ENCODE results near the gene SRRM3.
"Not testable (repeated sequence)": the region's sequence is repeated elsewhere in the genome, so short reads cannot be mapped to it uniquely, and the experiment has no call there.

Gene SRRM3

DNA sequence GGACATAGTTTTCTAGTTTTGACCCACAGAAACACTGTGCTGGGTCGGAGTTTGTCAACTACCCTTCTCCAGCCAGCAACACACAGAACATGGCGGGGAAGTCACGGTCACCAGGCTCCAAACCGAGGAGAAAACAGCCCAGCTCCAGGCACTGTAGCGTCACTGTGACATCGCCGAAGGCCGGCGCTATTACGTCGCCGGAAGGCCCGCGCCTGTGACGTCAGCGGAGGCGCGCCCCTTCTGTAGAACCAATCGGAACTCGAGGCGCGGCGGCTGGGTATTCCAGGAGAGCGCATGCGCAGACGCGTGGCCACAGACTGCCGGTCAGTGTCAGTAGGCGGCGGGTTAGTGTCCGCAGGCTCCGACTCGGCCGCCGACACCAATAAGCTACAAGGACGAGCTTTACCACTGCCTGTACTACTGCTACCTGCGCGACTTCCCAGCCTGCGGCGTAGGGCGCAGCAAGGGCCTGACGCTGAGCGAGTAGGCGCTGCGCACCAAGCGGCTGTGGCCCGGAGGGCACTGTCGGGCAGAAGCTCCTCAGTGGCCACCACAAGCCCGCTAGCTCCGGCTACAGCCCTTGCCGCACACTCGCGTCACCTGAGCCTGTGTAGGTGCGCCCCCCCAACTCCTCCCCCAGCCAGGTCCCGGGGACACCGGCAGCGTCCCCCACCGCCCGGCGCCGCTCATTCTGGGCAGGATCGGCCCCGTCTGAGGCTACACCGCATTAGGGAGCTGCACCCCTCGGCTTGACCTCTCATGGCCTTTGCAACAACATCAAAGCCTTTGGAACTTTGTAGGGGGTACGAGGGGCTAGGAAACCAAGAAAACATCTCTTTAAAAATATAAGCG is 35.1 kb upstream of the SRRM3 start:
- Histone ChIP-seq H3K9me3 (ENCODE audit: insufficient read depth, low read length) (no peaks in the 10 kb centered on the region), H3K4me1 (ENCODE audit: low read length) (0 out of 2 replicates have a peak, but pooled peaks cover 4% of the 10 kb centered on the region), H3K27ac (ENCODE audit: low read length) (peak overlapping the region; percentile 28; the same call in 1 of the 2 replicates), H2AFZ (ENCODE audit: low read depth, low read length) (peak overlapping the region; percentile 97), H3K4me3 (ENCODE audit: low read length) (peak overlapping the region; percentile 93), H3K4me2 (ENCODE audit: low read length) (peak overlapping the region; percentile 74), H3K27me3 (ENCODE audit: low read depth, low read length) (no peaks in the 10 kb centered on the region), H3K9ac (ENCODE audit: low read length) (peak overlapping the region; percentile 74), H3K36me3 (replicated peaks; ENCODE audit: low read depth, low read length) (no peaks in the 10 kb centered on the region), H4K20me1 (ENCODE audit: insufficient read depth, low read length) (no peaks in the 10 kb centered on the region), H3K79me2 (ENCODE audit: low read length) (no peaks in the 10 kb centered on the region)
- no peak for TF ChIP-seq EZH2phosphoT487 (IDR thresholded peaks at IDR 0.05; ENCODE audit: low read depth)
- TF ChIP-seq, protein P1, sequence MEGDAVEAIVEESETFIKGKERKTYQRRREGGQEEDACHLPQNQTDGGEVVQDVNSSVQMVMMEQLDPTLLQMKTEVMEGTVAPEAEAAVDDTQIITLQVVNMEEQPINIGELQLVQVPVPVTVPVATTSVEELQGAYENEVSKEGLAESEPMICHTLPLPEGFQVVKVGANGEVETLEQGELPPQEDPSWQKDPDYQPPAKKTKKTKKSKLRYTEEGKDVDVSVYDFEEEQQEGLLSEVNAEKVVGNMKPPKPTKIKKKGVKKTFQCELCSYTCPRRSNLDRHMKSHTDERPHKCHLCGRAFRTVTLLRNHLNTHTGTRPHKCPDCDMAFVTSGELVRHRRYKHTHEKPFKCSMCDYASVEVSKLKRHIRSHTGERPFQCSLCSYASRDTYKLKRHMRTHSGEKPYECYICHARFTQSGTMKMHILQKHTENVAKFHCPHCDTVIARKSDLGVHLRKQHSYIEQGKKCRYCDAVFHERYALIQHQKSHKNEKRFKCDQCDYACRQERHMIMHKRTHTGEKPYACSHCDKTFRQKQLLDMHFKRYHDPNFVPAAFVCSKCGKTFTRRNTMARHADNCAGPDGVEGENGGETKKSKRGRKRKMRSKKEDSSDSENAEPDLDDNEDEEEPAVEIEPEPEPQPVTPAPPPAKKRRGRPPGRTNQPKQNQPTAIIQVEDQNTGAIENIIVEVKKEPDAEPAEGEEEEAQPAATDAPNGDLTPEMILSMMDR (IDR thresholded peaks at IDR 0.05; ENCODE audit: low read depth, low read length): no peak

GRCh38 chr7:76173566-76174205 is 28.0 kb upstream of the SRRM3 start:
- no peaks in the 10 kb centered on the region for H3K9me3 ChIP-seq (ENCODE audit: insufficient read depth, low read length)
- no peaks in the 10 kb centered on the region for H4K20me1 ChIP-seq (ENCODE audit: insufficient read depth, low read length)
- H3K27ac ChIP-seq (ENCODE audit: low read length): no peak overlapping the region
- no peaks in the 10 kb centered on the region for H3K27me3 ChIP-seq (ENCODE audit: low read depth, low read length)
- H3K36me3 ChIP-seq (replicated peaks; ENCODE audit: low read depth, low read length): no peaks in the 10 kb centered on the region
- no peak for TF ChIP-seq EZH2phosphoT487 (IDR thresholded peaks at IDR 0.05; ENCODE audit: low read depth)
- TF ChIP-seq, protein P1 (IDR thresholded peaks at IDR 0.05; ENCODE audit: low read depth, low read length): no peak
- no peak overlapping the region for H3K9ac ChIP-seq (ENCODE audit: low read length)
- H3K4me1 ChIP-seq (ENCODE audit: low read length): 0 out of 2 replicates have a peak, but pooled peaks cover 3% of the 10 kb centered on the region
- no peak overlapping the region for H2AFZ ChIP-seq (ENCODE audit: low read depth, low read length)
- H3K79me2 ChIP-seq (ENCODE audit: low read length): no peaks in the 10 kb centered on the region
- H3K4me2 ChIP-seq (ENCODE audit: low read length): no peak overlapping the region
- H3K4me3 ChIP-seq (ENCODE audit: low read length): no peak overlapping the region

DNA sequence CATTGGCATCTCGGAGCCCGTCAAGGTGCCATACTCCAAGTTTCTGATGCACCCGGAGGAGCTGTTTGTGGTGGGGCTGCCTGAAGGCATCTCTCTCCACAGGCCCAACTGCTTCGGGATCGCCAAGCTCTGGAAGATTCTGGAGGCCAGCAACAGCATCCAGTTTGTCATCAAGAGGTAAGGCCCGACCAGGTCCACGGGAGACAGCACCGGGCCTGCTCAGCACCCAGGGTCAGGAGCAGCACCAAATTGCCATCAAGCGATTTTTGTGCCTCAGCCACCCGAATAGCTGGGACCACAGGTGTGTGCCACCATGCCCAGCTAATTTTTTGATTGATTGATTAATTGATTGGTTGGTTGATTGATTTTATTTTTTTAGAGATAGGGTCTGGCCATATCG is 24.7 kb upstream of the SRRM3 start:
- not testable (repeated sequence) for H3K27ac ChIP-seq (ENCODE audit: low read length); H3K9me3 ChIP-seq (ENCODE audit: insufficient read depth, low read length); H4K20me1 ChIP-seq (ENCODE audit: insufficient read depth, low read length); H3K4me2 ChIP-seq (ENCODE audit: low read length); H3K4me3 ChIP-seq (ENCODE audit: low read length); H3K36me3 ChIP-seq (replicated peaks; ENCODE audit: low read depth, low read length); H2AFZ ChIP-seq (ENCODE audit: low read depth, low read length); H3K27me3 ChIP-seq (ENCODE audit: low read depth, low read length); H3K79me2 ChIP-seq (ENCODE audit: low read length); H3K4me1 ChIP-seq (ENCODE audit: low read length); H3K9ac ChIP-seq (ENCODE audit: low read length)

GRCh38 chr7:76179686-76180085 is 22.0 kb upstream of the SRRM3 start:
- Histone ChIP-seq H3K27me3 (ENCODE audit: low read depth, low read length) (no peaks in the 10 kb centered on the region), H2AFZ (ENCODE audit: low read depth, low read length) (no peak overlapping the region), H3K4me1 (ENCODE audit: low read length) (0 out of 2 replicates have a peak, but pooled peaks cover 3% of the 10 kb centered on the region), H3K79me2 (ENCODE audit: low read length) (no peaks in the 10 kb centered on the region), H4K20me1 (ENCODE audit: insufficient read depth, low read length) (no peaks in the 10 kb centered on the region), H3K4me2 (ENCODE audit: low read length) (no peak overlapping the region), H3K4me3 (ENCODE audit: low read length) (no peak overlapping the region), H3K27ac (ENCODE audit: low read length) (no peak overlapping the region), H3K9me3 (ENCODE audit: insufficient read depth, low read length) (no peaks in the 10 kb centered on the region), H3K9ac (ENCODE audit: low read length) (no peak overlapping the region), H3K36me3 (replicated peaks; ENCODE audit: low read depth, low read length) (no peaks in the 10 kb centered on the region)
- no peak for TF ChIP-seq EZH2phosphoT487 (IDR thresholded peaks at IDR 0.05; ENCODE audit: low read depth)
- TF ChIP-seq, protein P1 (IDR thresholded peaks at IDR 0.05; ENCODE audit: low read depth, low read length): no peak
